Neutrophil (primary cell): ENCODE data around the gene CCDC112.
A peak's percentile ranks its signal among the peaks of the same experiment; 100 is the strongest.

Source experiments
- H3K27ac ChIP-seq: fragments of 200-600 bp; sonication (generic); 2 replicates; pipeline ENCODE4 v1.5.1; 2016; ENCODE audit warnings: mild to moderate bottlenecking, moderate library complexity
- H3K27me3 ChIP-seq: fragments of 200-600 bp; sonication (generic); 2 replicates; pipeline ENCODE4 v1.6.0; 2016; ENCODE audit warnings: mild to moderate bottlenecking
- H3K36me3 ChIP-seq: fragments of 200-600 bp; sonication (generic); 2 replicates; pipeline ENCODE4 v1.5.1; 2017
- H3K4me1 ChIP-seq, 2 experiments: fragments of 200-600 bp in 1 of 2; sonication (generic) in 1 of 2; 1 replicate in 1 of 2; 2 replicates in 1 of 2; pipeline versions ENCODE4 v1.5.1 to v1.6.1; 2013 to 2016; ENCODE audit warnings: low read depth in 1 of 2, low read length in 1 of 2, mild to moderate bottlenecking in 1 of 2, moderate library complexity in 1 of 2; ENCODE audit not compliant: control insufficient read depth in 1 of 2, insufficient read depth in 1 of 2
- H3K4me3 ChIP-seq, 2 experiments: fragments of 200-600 bp in 1 of 2; sonication (generic) in 1 of 2; 1 replicate in 1 of 2; 2 replicates in 1 of 2; pipeline ENCODE4 v1.5.1; 2013 to 2016; ENCODE audit warnings: low read depth in 1 of 2, low read length in 1 of 2, mild to moderate bottlenecking in 1 of 2, moderate library complexity in 1 of 2
- H3K9me3 ChIP-seq: fragments of 200-600 bp; sonication (generic); 2 replicates; pipeline ENCODE4 v1.5.1; 2016
- TF ChIP-seq, protein P1 (sequence below): fragments of 200-600 bp; sonication (generic); IDR thresholded peaks from 2 replicates; pipeline ENCODE4 v1.5.1; 2016; ENCODE audit warnings: antibody characterized with exemption

The CCDC112 gene, protein sequence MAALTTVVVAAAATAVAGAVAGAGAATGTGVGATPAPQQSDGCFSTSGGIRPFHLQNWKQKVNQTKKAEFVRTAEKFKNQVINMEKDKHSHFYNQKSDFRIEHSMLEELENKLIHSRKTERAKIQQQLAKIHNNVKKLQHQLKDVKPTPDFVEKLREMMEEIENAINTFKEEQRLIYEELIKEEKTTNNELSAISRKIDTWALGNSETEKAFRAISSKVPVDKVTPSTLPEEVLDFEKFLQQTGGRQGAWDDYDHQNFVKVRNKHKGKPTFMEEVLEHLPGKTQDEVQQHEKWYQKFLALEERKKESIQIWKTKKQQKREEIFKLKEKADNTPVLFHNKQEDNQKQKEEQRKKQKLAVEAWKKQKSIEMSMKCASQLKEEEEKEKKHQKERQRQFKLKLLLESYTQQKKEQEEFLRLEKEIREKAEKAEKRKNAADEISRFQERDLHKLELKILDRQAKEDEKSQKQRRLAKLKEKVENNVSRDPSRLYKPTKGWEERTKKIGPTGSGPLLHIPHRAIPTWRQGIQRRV

DNA sequence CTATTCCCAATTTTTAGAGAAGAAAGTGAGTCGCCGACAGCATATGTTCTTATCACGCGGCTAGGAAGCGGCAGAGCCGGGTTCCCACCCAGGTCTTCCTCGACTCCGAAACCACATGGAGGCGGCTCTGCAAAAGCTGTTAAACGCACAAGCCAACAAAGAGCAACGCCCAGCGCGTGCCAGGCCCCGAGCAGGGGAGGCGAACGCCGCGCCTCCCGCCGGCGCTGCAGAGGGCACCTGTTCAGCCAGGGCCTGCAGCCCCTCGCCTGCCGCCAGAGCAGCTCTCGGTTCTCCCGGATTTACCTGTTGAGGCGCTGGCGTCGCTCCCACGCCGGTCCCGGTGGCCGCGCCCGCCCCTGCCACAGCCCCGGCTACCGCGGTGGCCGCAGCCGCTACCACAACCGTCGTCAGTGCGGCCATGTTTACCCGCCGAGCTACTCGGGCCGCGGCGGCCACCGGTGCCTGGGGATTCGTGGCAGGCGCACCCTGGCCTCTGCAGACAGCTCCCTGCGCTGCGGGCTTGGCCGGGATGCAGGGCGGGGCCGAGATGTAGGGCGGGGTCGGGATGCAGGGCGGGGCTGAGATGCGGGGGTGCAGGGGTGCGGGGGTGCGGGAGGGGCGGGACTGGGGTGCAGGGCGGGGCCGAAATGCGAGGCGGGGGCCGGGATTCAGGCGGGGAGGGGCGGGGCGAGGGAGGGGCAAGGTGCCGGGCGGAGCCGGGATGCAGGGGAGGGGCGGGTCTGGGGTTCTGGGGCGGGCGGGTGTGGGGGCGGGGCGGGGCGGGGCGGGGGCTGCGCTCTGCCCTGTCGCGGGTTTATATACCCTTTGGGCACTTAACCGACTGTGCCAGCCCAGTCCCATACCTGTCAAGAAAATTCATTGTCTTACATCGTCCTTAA, at the start of gene CCDC112:
TSS of gene CCDC112 (minus strand) at position 531 of the 899 bp plus-strand sequence. CDS start at position 420, 111 bp downstream.
- TF ChIP-seq, protein P1, sequence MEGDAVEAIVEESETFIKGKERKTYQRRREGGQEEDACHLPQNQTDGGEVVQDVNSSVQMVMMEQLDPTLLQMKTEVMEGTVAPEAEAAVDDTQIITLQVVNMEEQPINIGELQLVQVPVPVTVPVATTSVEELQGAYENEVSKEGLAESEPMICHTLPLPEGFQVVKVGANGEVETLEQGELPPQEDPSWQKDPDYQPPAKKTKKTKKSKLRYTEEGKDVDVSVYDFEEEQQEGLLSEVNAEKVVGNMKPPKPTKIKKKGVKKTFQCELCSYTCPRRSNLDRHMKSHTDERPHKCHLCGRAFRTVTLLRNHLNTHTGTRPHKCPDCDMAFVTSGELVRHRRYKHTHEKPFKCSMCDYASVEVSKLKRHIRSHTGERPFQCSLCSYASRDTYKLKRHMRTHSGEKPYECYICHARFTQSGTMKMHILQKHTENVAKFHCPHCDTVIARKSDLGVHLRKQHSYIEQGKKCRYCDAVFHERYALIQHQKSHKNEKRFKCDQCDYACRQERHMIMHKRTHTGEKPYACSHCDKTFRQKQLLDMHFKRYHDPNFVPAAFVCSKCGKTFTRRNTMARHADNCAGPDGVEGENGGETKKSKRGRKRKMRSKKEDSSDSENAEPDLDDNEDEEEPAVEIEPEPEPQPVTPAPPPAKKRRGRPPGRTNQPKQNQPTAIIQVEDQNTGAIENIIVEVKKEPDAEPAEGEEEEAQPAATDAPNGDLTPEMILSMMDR: no peak
- Histone ChIP-seq H3K4me3 (peak within 1 kb of the TSS; percentile 83 to 90), H3K27ac (peak within 1 kb of the TSS; percentile 61), H3K4me1 (peaks cover 9 to 10% of the 10 kb centered on the region in 2 experiments), H3K36me3 (no peaks in the 10 kb centered on the region), H3K9me3 (no peaks in the 10 kb centered on the region), H3K27me3 (peaks cover 25% of the 10 kb centered on the region)

DNA sequence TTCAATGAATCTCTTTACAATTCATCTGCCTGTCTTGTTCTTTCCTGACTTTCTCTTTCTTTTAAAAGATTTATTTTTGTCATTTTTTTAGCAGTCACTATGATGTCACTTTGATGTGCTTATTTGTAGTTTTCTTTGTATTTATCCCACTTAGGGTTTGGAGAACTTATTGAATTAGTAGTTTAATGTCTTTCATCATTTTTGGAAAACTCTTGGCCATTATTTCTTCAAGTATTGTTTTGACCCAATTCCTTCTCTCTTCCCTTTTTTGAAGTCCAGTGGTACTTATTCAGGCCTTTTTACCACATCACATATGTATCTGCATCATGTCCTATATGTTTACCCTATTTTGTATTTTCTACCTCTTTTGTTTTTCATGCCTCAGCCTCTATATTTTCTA, 48.9 kb upstream of the CCDC112 start:
- H3K4me3 ChIP-seq: no peak overlapping the region
- H3K4me1 ChIP-seq: no peaks in the 10 kb centered on the region
- TF ChIP-seq, protein P1: no peak
- no peaks in the 10 kb centered on the region for H3K36me3 ChIP-seq
- H3K27me3 ChIP-seq: peaks cover 3% of the 10 kb centered on the region
- no peaks in the 10 kb centered on the region for H3K9me3 ChIP-seq
- H3K27ac ChIP-seq: no peak overlapping the region

DNA sequence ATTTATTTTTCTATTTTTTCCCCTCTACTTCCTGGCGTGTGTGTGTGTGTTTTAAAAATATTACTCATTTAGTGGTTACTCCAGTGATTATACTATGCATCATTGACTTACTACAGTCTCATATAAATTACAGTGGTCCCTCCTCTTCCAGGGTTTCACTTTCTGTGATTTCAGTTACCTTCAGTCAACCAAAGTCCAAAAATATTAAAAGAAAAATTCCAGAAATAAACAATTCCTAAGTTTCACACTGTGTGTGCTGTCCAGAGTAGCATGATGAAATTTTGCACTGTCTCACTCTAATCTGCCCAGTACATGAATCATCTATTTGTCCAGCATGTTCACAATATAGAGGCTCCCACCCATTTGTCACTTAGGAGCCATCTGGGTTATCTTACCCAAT, 47.4 kb upstream of the CCDC112 start:
- no peak overlapping the region for H3K27ac ChIP-seq
- H3K4me1 ChIP-seq: no peaks in the 10 kb centered on the region
- H3K9me3 ChIP-seq: no peaks in the 10 kb centered on the region
- H3K4me3 ChIP-seq: no peak overlapping the region
- TF ChIP-seq, protein P1: no peak
- no peaks in the 10 kb centered on the region for H3K36me3 ChIP-seq
- peaks cover 3% of the 10 kb centered on the region for H3K27me3 ChIP-seq

DNA sequence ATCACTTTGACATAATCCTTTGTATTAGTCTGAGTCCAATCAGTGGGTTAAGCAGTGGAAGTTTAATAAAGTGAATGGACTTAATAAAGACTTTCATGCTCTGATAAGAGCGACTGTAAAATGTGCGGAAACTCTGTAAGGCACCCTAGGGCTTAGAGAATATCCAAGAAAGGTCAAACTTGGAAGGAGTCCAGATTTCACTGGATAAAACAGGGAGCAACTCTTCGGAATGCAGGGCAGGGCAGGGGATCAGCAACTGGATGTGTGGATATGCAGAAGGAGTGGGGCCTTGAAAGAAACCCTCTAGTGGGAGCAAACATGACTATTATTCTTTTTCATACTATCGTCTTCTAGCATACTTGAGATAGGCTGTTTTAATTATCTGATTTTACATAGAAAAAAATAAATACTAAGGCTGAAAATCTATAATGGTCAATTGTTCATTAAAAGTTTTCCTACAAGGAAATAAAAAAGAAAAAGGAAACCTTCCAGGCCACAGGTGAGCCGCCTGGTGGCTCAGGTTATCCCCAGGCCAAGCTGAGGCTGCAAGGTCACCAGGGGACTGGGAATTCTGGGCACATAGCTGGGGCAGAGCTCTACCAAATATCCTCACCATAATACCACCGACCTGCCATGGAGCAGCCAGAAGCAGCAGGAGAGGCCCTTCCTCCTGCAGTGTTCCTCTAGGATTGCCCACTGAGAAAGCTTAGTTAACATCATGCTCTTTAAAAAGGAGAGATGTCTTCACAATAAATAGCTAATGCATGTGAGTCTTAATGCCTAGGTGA, 46.3 kb upstream of the CCDC112 start:
- Histone ChIP-seq H3K36me3 (no peaks in the 10 kb centered on the region), H3K27me3 (peaks cover 3% of the 10 kb centered on the region), H3K4me1 (no peaks in the 10 kb centered on the region), H3K9me3 (no peaks in the 10 kb centered on the region), H3K4me3 (no peak overlapping the region), H3K27ac (no peak overlapping the region)
- TF ChIP-seq, protein P1: no peak

DNA sequence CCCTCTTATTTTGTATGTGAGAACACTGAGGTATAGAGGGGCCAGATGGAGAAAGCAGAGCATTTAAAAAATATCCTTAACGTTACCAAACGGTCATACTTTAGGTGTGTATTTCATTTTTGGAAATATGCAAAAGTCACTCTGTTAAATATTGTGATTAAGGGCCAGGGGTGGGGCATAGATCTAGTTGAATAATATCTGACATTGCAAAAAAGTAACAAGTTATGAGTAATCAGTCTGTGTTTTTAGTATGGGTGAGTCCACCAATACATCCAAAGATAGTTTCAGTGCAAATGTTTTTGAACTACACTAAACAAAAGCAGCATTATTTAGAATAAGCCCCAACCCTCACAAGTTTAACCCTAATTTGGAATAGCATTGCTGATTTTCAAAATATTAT, 45.3 kb upstream of the CCDC112 start:
- Histone ChIP-seq H3K27ac (no peak overlapping the region), H3K4me1 (no peaks in the 10 kb centered on the region), H3K4me3 (no peak overlapping the region), H3K9me3 (no peaks in the 10 kb centered on the region), H3K27me3 (peaks cover 3% of the 10 kb centered on the region), H3K36me3 (no peaks in the 10 kb centered on the region)
- TF ChIP-seq, protein P1: no peak
